IMR-90 (cell line): ENCODE measurements around the gene RAB6A. TPM values are rescaled to one million over a fixed set of nuclear protein-coding genes. Genes with fewer than 3 reads are reported as not detected.

Experiments used
- ATAC-seq: fragments of 200-7000 bp; cut with Tn5 transposase; 2 replicates; pipeline ENCODE4 v1.9.1; 2020; ENCODE audit warnings: low read depth, mild to moderate bottlenecking, moderate library complexity
- BruUV-seq: library from RNA; stranded (reverse); fragments of 400-500 nt; replicated peaks from 2 replicates; lab custom pipeline; 2021; lab: Mats Ljungman, UMichigan
- CTCF ChIA-PET: fragments of 300-600 bp; formaldehyde crosslinking; extraction: SDS; loops from one replicate; lab custom pipeline; 2021; ENCODE audit warnings: antibody characterized with exemption; lab: Yijun Ruan, JAX
- POLR2A ChIA-PET: fragments of 300-600 bp; sonication (Branson Sonifier 250); formaldehyde crosslinking; loops from one replicate; lab custom pipeline; 2022; ENCODE audit warnings: antibody characterized with exemption; ENCODE audit not compliant: unreplicated experiment; lab: Charles Lee
- DNase-seq: peaks from one replicate; pipeline ENCODE4 v3.0.0; 2013
- H2AFZ ChIP-seq: replicated peaks from 2 replicates; pipeline ENCODE3; 2013; ENCODE audit warnings: low read length, mild to moderate bottlenecking; ENCODE audit not compliant: poor library complexity
- H2AK5ac ChIP-seq: 2 replicates; pipeline ENCODE4 v1.6.1; 2013; ENCODE audit warnings: low read depth, low read length, inconsistent platforms
- H2AK9ac ChIP-seq: replicated peaks from 2 replicates; pipeline ENCODE3; 2013; ENCODE audit warnings: mild to moderate bottlenecking, low read depth, low read length, moderate library complexity; ENCODE audit not compliant: poor library complexity
- H2BK120ac ChIP-seq: 2 replicates; pipeline ENCODE4 v1.6.1; 2013; ENCODE audit warnings: low read depth, low read length, inconsistent platforms
- H2BK15ac ChIP-seq: 3 replicates; pipeline ENCODE4 v1.6.1; 2013; ENCODE audit warnings: low read depth, low read length, inconsistent platforms
- H2BK20ac ChIP-seq: 2 replicates; pipeline ENCODE4 v1.6.1; 2013; ENCODE audit warnings: low read depth, mild to moderate bottlenecking, inconsistent platforms, low read length, moderate library complexity
- H2BK5ac ChIP-seq: 2 replicates; pipeline ENCODE4 v1.6.1; 2013; ENCODE audit warnings: mild to moderate bottlenecking, low read depth, low read length, inconsistent platforms; ENCODE audit not compliant: poor library complexity, severe bottlenecking
- H3K14ac ChIP-seq: replicated peaks from 2 replicates; pipeline ENCODE4 v1.6.1; 2013; ENCODE audit warnings: low read depth, low read length, inconsistent platforms
- H3K18ac ChIP-seq: 2 replicates; pipeline ENCODE4 v1.6.1; 2013; ENCODE audit warnings: low read depth, low read length, control low read depth
- H3K23ac ChIP-seq: 2 replicates; pipeline ENCODE4 v1.6.1; 2013; ENCODE audit warnings: low read depth, low read length, inconsistent platforms
- H3K27ac ChIP-seq: 2 replicates; pipeline ENCODE4 v1.5.1; 2013; ENCODE audit warnings: mild to moderate bottlenecking, control low read depth, low read length; ENCODE audit not compliant: insufficient read depth
- H3K27me3 ChIP-seq: 2 replicates; pipeline ENCODE4 v1.6.1; 2013; ENCODE audit warnings: low read length; ENCODE audit not compliant: control insufficient read depth, insufficient read depth
- H3K36me3 ChIP-seq: 2 replicates; pipeline ENCODE4 v1.6.1; 2013; ENCODE audit warnings: low read length, mixed read lengths; ENCODE audit not compliant: control insufficient read depth, insufficient read depth
- H3K4ac ChIP-seq: 2 replicates; pipeline ENCODE4 v1.6.1; 2013; ENCODE audit warnings: low read depth, low read length, inconsistent platforms
- H3K4me1 ChIP-seq: 2 replicates; pipeline ENCODE4 v1.6.1; 2013; ENCODE audit warnings: low read length, mixed read lengths; ENCODE audit not compliant: control insufficient read depth, insufficient read depth
- H3K4me2 ChIP-seq: 2 replicates; pipeline ENCODE4 v1.6.1; 2013; ENCODE audit warnings: low read depth, mild to moderate bottlenecking, control low read depth, low read length, moderate library complexity
- H3K4me3 ChIP-seq: 2 replicates; pipeline ENCODE4 v1.5.1; 2013; ENCODE audit warnings: low read depth, mild to moderate bottlenecking, control low read depth, low read length, moderate library complexity; ENCODE audit not compliant: insufficient read depth
- H3K56ac ChIP-seq: 2 replicates; pipeline ENCODE4 v1.6.1; 2013; ENCODE audit warnings: low read length, inconsistent platforms; ENCODE audit not compliant: insufficient read depth; ENCODE audit errors: extremely low read depth
- H3K79me1 ChIP-seq, 2 experiments: 2 replicates each; pipeline ENCODE4 v1.6.1; 2013; ENCODE audit warnings: low read length in 2 of 2, inconsistent platforms in 1 of 2, low read depth in 1 of 2
- H3K9ac ChIP-seq: 2 replicates; pipeline ENCODE4 v1.6.1; 2013; ENCODE audit warnings: low read depth, low read length, control low read depth
- H3K9me1 ChIP-seq: 2 replicates; pipeline ENCODE4 v1.6.1; 2013; ENCODE audit warnings: low read length, inconsistent platforms; ENCODE audit not compliant: insufficient read depth
- H3K9me3 ChIP-seq: 2 replicates; pipeline ENCODE4 v1.6.1; 2013; ENCODE audit warnings: low read length; ENCODE audit not compliant: control insufficient read depth, insufficient read depth
- H4K20me1 ChIP-seq: 2 replicates; pipeline ENCODE4 v1.6.1; 2013; ENCODE audit warnings: low read length, inconsistent platforms; ENCODE audit not compliant: insufficient read depth
- H4K5ac ChIP-seq: 2 replicates; pipeline ENCODE4 v1.6.1; 2013; ENCODE audit warnings: mild to moderate bottlenecking, low read depth, low read length, control low read depth
- H4K8ac ChIP-seq, 2 experiments: 2 replicates each; pipeline ENCODE4 v1.6.1; 2013; ENCODE audit warnings: low read depth in 2 of 2, low read length in 2 of 2, control low read depth in 1 of 2, inconsistent platforms in 1 of 2
- H4K91ac ChIP-seq: 2 replicates; pipeline ENCODE4 v1.6.1; 2013; ENCODE audit warnings: low read depth, low read length, inconsistent platforms; ENCODE audit not compliant: insufficient read depth
- BHLHE40 ChIP-seq: fragments of 150-350 bp; IDR thresholded peaks from 2 replicates; pipeline ENCODE4 v1.6.1; 2016; ENCODE audit warnings: mild to moderate bottlenecking, low read depth, low read length
- CEBPB ChIP-seq: IDR thresholded peaks from 2 replicates; pipeline ENCODE4 v1.6.1; 2012; ENCODE audit warnings: low read depth, low read length, improper control_type of control experiment
- CHD1 ChIP-seq: IDR thresholded peaks from 2 replicates; pipeline ENCODE4 v1.6.1; 2012; ENCODE audit warnings: low read depth, low read length, improper control_type of control experiment
- CTCF ChIP-seq: conservative IDR thresholded peaks from 2 replicates; pipeline ENCODE4 v1.5.1; 2012; ENCODE audit warnings: mild to moderate bottlenecking, low read depth, low read length, improper control_type of control experiment
- ELK1 ChIP-seq: fragments of 150-350 bp; IDR thresholded peaks from 2 replicates; pipeline ENCODE4 v1.6.1; 2016; ENCODE audit warnings: low read depth, mild to moderate bottlenecking, low read length, moderate library complexity, borderline replicate concordance
- FOS ChIP-seq: fragments of 150-350 bp; IDR thresholded peaks from 2 replicates; pipeline ENCODE4 v1.6.1; 2016; ENCODE audit warnings: low read depth, low read length
- MAFK ChIP-seq: IDR thresholded peaks from 2 replicates; pipeline ENCODE4 v1.6.1; 2012; ENCODE audit warnings: low read depth, low read length, improper control_type of control experiment
- MAZ ChIP-seq: IDR thresholded peaks from 2 replicates; pipeline ENCODE4 v1.6.1; 2012; ENCODE audit warnings: low read depth, mild to moderate bottlenecking, low read length, improper control_type of control experiment, moderate library complexity, borderline replicate concordance
- MXI1 ChIP-seq: IDR thresholded peaks from 2 replicates; pipeline ENCODE4 v1.6.1; 2012; ENCODE audit warnings: low read depth, mild to moderate bottlenecking, low read length, moderate library complexity, borderline replicate concordance
- NFE2L2 ChIP-seq: fragments of 150-350 bp; IDR thresholded peaks from 2 replicates; pipeline ENCODE4 v1.6.1; 2016; ENCODE audit warnings: low read depth, mild to moderate bottlenecking, low read length
- POLR2A ChIP-seq: IDR thresholded peaks from 2 replicates; pipeline ENCODE4 v1.6.1; 2012; ENCODE audit warnings: mild to moderate bottlenecking, low read depth, low read length
- RAD21 ChIP-seq: IDR thresholded peaks from 2 replicates; pipeline ENCODE4 v1.6.1; 2012; ENCODE audit warnings: low read length, improper control_type of control experiment
- RFX5 ChIP-seq: IDR thresholded peaks from 2 replicates; pipeline ENCODE4 v1.8.0; 2012; ENCODE audit warnings: low read depth, mild to moderate bottlenecking, low read length, moderate library complexity
- SMC3 ChIP-seq: fragments of 150-350 bp; IDR thresholded peaks from 2 replicates; pipeline ENCODE4 v1.6.1; 2016; ENCODE audit warnings: low read depth, mild to moderate bottlenecking, antibody characterized with exemption, low read length, moderate library complexity
- USF2 ChIP-seq: fragments of 150-350 bp; IDR thresholded peaks from 2 replicates; pipeline ENCODE4 v1.6.1; 2017; ENCODE audit warnings: mild to moderate bottlenecking, antibody characterized with exemption, low read length, low read depth
- WGBS, 2 experiments: methylation state at CpG; one replicate each; pipeline versions ENCODE4 v1.1.5 to v1.1.7; 2013; ENCODE audit warnings: missing lambda C conversion rate in 2 of 2; ENCODE audit not compliant: insufficient read length in 1 of 2; ENCODE audit errors: extremely low coverage in 2 of 2; 5-methylcytosine and 5-hydroxymethylcytosine counted together
- dilution Hi-C: fragments of 300-500 bp; cut with HindIII; formaldehyde crosslinking; loops from one replicate; pipeline ENCODE4 v1.14.3; 2018; ENCODE audit warnings: low sequenced_read_pairs; ENCODE audit not compliant: unreplicated experiment
- in situ Hi-C: fragments of 300-500 bp; cut with MboI; formaldehyde crosslinking; loops from 3 replicates; pipeline ENCODE4 v1.14.3; 2019; ENCODE audit warnings: low sequenced_read_pairs, inconsistent platforms, mixed read lengths
- intact Hi-C: fragments of 100-400 bp; cut with micrococcal nuclease; formaldehyde crosslinking; loops from 2 replicates; pipeline ENCODE4 v1.10.0; 2022
- polyA plus RNA-seq, 3 experiments: library from polyadenylated mRNA; depleted of rRNA; stranded (reverse); fragments of >200 nt; gene quantifications; 2 replicates each; pipeline ENCODE4 v1.2.3, GENCODE V29; 2012; ENCODE audit warnings: low replicate concordance in 1 of 3
- total RNA-seq: library from RNA; depleted of rRNA; stranded (reverse); fragments of >200 nt; gene quantifications from 2 replicates; pipeline ENCODE4 v1.2.3, GENCODE V29; 2012

Gene RAB6A
- total and polyA plus RNA-seq, 2 of the 4 experiments (the other 2 are of a cell fraction) = 65.5 to 81.0 TPM

DNA sequence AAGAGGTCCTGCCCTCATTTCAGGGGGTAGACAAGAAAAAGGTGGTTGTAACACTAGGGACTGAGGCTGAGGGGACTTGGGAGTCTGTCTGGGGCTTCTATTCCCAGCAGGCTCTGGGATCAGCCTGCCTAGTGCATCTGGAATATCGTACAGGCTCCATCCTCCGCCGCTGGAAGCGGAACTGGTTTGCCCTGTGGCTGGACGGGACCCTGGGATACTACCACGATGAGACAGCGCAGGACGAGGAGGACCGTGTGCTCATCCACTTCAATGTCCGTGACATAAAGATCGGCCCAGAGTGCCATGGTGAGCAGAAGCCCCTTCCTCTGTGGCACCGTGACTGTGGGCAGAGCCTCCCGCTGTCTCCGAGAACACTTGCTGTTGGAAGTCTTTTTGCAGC is 110.5 kb downstream of the RAB6A start:
- Histone ChIP-seq H3K27ac (no peak overlapping the region), H2BK15ac (no peak overlapping the region), H3K4me2 (no peak overlapping the region), H3K36me3 (no peaks in the 10 kb centered on the region), H3K27me3 (peaks cover 23% of the 10 kb centered on the region), H3K4me1 (peaks cover 2% of the 10 kb centered on the region; the same call in 1 of the 2 replicates), H3K79me1 (no peaks in the 10 kb centered on the region), H2AFZ (no peak overlapping the region), H4K8ac (no peak overlapping the region), H3K4ac (no peak overlapping the region), H3K9me1 (no peaks in the 10 kb centered on the region; the same call in 1 of the 2 replicates), H3K14ac (no peak overlapping the region), H4K5ac (no peak overlapping the region), H3K9ac (no peak overlapping the region), H4K20me1 (no peaks in the 10 kb centered on the region), H2BK5ac (no peak overlapping the region), H2AK9ac (no peak overlapping the region), H3K9me3 (no peaks in the 10 kb centered on the region), H2BK120ac (no peak overlapping the region), H2BK20ac (no peak overlapping the region), H3K4me3 (no peak overlapping the region), H2AK5ac (no peak overlapping the region), H3K18ac (no peak overlapping the region), H4K91ac (no peak overlapping the region), H3K56ac (no peak overlapping the region), H3K23ac (no peak overlapping the region)
- dilution Hi-C loops (no loop called here), intact Hi-C loops (no loop called here), in situ Hi-C loops (no loop called here)
- BruUV-seq = no TSS peak
- DNase-seq (no peak), ATAC-seq (no peak)
- 96% methylated on average over 12 of the region's 14 CpGs; no CpG with 5 or more reads in 1 of the 2 experiments for WGBS, 2 experiments
- ChIA-PET CTCF (no interaction called here), POLR2A (no interaction called here)
- TF ChIP-seq SMC3 (no peak), POLR2A (no peak), MXI1 (no peak), MAFK (no peak), FOS (no peak), CHD1 (no peak), MAZ (no peak), CEBPB (no peak), CTCF (no peak), RFX5 (no peak), RAD21 (no peak), ELK1 (no peak), NFE2L2 (no peak), BHLHE40 (no peak), USF2 (no peak)
